ENCODE results near the gene METTL27. TPM values are rescaled to one million over a fixed set of nuclear protein-coding genes. Genes with fewer than 3 reads are reported as not detected.
"Not testable (repeated sequence)": the region's sequence is repeated elsewhere in the genome, so short reads cannot be mapped to it uniquely, and the experiment has no call there.

The METTL27 gene
- total RNA-seq, 1 donor from 2014 or later, result 3.2 TPM

GRCh38 chr7:73817121-73817520 lies 25.2 kb downstream of the METTL27 start:
- no peak for DNase-seq

DNA sequence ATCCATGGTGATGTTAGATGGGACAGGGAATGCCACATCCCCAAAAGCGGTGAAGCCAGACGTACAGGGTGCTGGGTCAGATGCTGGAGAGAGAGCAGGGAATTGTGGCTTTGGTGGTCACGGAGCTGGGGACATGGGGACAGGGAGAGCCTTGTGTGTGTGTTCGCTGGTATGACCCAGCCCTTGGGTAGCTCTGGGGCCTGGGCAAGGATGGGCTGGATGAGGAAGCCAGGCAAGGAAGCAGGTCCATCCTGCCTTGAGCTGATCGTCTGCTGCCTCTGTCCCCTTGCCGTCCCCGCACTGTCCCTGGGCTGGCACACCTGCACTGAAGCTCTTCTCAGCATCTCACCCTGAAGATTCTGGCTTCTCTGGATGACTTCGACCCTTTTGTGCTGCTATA lies 26.9 kb downstream of the METTL27 start:
- no peak for DNase-seq

DNA sequence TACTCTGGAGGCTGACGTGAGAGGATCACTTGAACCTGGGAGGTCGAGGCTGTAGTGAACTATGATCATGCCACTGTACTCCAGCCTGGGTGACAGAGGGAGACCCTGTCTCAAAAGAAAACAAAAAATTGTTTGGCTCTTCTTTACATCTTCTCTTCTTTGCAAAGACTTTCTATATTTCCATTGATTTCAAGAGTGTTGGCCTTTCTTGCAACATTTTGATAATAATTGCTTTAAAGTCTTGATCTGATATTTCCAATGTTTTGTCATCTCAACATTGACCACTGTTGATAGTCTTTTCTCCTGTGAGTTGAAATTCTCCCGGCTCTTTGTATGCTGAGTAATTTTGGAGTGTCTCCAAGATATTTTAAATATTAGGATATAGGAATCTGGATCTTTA lies 29.3 kb downstream of the METTL27 start:
- no peak for DNase-seq

- peak; percentile 77 for DNase-seq
Observed at GRCh38 chr7:73811760-73812168, 30.6 kb downstream of the METTL27 start.

GRCh38 chr7:73810998-73811360 lies 31.3 kb downstream of the METTL27 start:
- no peak for DNase-seq

DNA sequence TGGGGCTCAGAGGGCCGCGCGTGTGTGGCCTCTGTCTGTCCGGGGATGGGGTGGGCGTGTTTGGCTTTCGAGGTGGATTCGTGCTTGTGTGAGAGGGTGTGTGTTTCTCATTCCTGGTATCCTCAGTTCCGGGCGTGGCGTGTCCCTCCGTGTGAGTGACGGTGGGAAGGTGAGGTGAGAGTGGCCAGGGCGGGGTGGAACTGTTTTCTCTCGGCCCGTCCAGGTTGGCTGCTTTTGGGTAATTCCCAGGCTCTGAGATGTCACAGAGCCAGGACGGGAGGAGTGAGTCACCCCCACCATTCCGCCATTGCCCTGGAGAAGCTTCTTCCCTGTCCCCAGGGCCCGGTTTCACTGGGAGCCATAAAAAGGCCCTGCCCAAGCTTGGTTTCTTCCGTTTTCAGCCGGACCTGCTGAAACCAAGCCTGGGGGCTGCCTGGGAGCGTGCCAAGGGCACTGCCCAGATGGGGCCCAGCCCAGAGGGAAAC lies 32.8 kb downstream of the METTL27 start:
- no peak for DNase-seq

DNA sequence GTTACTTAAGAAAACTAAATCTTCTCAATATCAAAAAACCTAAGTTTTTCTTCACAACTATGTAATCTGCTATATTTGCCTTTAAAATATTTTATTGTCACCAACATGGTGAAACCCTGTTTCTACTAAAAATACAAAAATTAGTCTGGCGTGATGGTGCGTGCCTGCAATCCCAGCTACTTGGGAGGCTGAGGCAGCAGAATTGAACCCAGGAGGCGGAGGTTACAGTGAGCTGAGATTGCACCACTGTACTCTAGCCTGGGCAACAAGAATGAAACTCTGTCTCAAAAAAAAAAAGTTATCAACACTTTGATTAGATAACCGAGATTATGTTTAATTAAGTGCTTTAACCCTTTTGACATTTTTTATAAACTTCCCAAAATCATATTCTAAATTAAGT lies 39.9 kb downstream of the METTL27 start:
- DNase-seq, result no peak

GRCh38 chr7:73801577-73801976 lies 40.7 kb downstream of the METTL27 start:
- no peak for DNase-seq

DNA sequence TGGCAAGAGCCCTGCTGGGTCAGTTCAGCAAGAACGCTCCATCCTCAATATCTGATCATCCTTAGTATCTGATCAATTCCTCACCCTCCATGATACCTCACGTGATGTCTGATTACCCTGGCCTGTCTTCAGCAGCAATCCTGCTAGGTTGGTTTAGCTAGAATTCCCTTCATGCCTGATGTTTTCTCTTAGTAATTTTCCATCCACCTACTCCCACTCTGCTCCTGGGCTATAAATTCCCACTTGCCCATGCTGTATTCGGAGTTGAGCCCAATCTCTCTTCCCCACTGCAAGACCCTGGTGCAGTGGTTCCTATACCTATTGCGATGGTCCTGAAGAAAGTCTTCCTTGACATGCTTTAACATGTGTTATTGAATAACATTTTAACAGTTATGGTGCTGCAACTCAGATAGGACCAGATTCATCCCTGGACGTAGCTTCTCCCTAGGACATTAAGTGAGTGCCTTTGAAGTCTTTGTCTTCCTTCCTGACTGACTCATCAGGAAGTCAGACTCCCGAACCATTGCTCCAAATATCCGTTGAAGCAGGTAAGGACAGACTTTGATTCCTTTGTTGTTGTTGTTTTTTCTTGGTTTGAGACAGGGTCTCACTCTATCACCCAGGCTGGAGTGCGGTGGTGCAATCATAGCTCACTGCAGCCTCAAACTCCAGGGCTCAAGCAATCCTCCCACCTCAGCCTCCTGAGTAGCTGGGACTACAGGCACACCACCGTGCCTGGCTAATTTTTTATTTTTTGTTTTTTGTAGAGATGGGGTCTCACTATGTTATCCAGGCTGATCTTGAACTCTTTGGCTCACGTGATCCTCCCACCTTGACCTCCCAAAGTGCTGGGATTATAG lies 42.8 kb downstream of the METTL27 start:
- DNase-seq, result peak; percentile 30

- DNase-seq, result not testable (repeated sequence)
Observed at GRCh38 chr7:73797176-73797575, 45.1 kb downstream of the METTL27 start.

DNA sequence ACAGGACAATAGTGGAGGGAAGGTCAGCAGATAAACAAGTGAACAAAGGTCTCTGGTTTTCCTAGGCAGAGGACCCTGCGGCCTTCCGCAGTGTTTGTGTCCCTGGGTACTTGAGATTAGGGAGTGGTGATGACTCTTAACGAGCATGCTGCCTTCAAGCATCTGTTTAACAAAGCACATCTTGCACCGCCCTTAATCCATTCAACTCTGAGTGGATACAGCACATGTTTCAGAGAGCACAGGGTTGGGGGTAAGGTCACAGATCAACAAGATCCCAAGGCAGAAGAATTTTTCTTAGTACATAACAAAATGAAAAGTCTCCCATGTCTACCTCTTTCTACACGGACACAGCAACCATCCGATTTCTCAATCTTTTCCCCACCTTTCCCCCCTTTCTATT lies 45.7 kb downstream of the METTL27 start:
- not testable (repeated sequence) for DNase-seq

DNA sequence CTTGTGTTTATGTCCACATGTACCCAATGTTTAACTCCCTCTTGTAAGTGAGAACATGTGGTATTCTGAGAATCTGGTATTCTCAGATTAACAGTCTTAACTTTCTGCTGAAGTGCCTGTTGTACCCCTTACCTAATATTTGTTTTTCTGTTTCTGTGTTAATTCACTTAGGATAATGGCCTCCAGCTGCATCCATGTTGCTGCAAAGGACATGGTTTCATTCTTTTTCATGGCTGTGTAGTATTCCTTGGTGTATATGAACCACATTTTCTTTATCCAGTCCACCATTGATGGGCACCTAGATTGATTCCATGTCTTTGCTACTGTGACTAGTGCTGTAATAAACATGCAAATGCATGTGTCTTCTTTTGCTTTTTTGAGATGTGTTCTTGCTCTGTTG lies 47.1 kb downstream of the METTL27 start:
- DNase-seq, result not testable (repeated sequence)

DNA sequence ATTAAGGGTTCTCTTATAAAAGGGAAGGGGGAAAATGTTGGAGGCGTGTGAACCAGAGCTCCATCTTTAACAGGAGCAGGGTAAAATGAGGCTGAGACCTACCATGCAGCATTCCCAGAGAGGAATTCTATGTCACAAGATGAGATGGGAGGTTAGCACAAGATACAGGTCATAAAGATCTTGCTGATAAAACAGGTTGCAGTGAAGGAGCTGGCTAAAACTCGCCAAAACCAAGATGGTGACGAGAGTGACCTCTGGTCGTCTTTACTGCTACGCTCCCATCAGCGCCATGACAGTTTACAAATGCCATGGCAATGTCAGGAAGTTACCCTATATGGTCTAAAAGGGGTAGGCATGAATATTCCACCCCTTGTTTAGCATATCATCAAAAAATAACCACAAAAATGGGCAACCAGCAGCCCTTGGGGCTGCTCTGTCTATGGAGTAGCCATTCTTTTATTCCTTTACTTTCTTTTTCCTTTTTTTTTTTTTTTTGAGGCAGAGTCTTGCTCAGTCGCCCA lies 51.1 kb downstream of the METTL27 start:
- not testable (repeated sequence) for DNase-seq

GRCh38 chr7:73789051-73789450 lies 53.3 kb downstream of the METTL27 start:
- no peak for DNase-seq

DNA sequence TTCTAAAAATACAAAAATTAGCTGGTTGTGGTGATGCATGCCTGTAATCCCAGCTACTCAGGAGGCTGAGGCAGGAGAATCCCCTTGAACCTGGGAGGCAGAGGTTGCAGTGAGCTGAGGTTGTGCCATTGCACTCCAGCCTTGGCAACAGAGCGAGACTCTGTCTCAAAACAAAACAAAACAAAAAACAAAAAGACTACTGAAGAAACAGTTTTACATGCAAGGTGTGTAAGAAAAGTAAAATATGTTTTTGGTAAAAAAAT lies 54.6 kb downstream of the METTL27 start:
- DNase-seq, result not testable (repeated sequence)

GRCh38 chr7:73786588-73786987 lies 55.7 kb downstream of the METTL27 start:
- DNase-seq, result no peak

Other genes starting within 250 kb of the METTL27 start
- not detected in 2 replicates for gene MLXIPL, start 218.0 kb downstream of the METTL27 start, total RNA-seq
- gene VPS37D, start 174.7 kb downstream of the METTL27 start, total RNA-seq, result 2.5 and 5.4 TPM in 2 replicates
- gene DNAJC30, start 159.1 kb downstream of the METTL27 start, total RNA-seq, result 0.85 and 1.3 TPM in 2 replicates
- gene BUD23, start 158.9 kb downstream of the METTL27 start, total RNA-seq, result 27.0 and 31.5 TPM in 2 replicates
- gene STX1A, start 122.8 kb downstream of the METTL27 start, total RNA-seq, result 10.7 and 11.4 TPM in 2 replicates
- gene ABHD11, start 103.7 kb downstream of the METTL27 start, total RNA-seq, result 6.1 and 7.1 TPM in 2 replicates
- 1.4 and 1.5 TPM in 2 replicates for gene CLDN3, start 72.2 kb downstream of the METTL27 start, total RNA-seq
- 0.51 and 1.2 TPM in 2 replicates for gene CLDN4, start 11.5 kb downstream of the METTL27 start, total RNA-seq
- gene TMEM270, start 18.6 kb upstream of the METTL27 start, total RNA-seq, result not detected in 2 replicates
- gene ELN, start 185.7 kb upstream of the METTL27 start, total RNA-seq, result 4.4 and 5.4 TPM in 2 replicates
- 20.4 and 32.7 TPM in 2 replicates for gene LIMK1, start 241.3 kb upstream of the METTL27 start, total RNA-seq

Data from dermis blood vessel endothelial cell (primary cell).